ENCODE results near the gene CHRM2. TPM values are rescaled to one million over a fixed set of nuclear protein-coding genes. Genes with fewer than 3 reads are reported as not detected.

The CHRM2 gene
- total RNA-seq, 4 donors from 2014 or later, result 0.49 to 5.6 TPM; not detected in 2

GRCh38 chr7:136910771-136911170, 42.3 kb downstream of the CHRM2 start:
- TF ChIP-seq POLR2A (IDR thresholded peaks at IDR 0.05), result no peak
- TF ChIP-seq, protein P1, sequence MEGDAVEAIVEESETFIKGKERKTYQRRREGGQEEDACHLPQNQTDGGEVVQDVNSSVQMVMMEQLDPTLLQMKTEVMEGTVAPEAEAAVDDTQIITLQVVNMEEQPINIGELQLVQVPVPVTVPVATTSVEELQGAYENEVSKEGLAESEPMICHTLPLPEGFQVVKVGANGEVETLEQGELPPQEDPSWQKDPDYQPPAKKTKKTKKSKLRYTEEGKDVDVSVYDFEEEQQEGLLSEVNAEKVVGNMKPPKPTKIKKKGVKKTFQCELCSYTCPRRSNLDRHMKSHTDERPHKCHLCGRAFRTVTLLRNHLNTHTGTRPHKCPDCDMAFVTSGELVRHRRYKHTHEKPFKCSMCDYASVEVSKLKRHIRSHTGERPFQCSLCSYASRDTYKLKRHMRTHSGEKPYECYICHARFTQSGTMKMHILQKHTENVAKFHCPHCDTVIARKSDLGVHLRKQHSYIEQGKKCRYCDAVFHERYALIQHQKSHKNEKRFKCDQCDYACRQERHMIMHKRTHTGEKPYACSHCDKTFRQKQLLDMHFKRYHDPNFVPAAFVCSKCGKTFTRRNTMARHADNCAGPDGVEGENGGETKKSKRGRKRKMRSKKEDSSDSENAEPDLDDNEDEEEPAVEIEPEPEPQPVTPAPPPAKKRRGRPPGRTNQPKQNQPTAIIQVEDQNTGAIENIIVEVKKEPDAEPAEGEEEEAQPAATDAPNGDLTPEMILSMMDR (IDR thresholded peaks at IDR 0.05), result no peak
- intact Hi-C loops (cut with DNase I; ENCODE audit: low total_unique reads), result no loop called here
- no peak for DNase-seq
- Histone ChIP-seq H3K27me3 (no peaks in the 10 kb centered on the region), H3K4me1 (no peaks in the 10 kb centered on the region), H3K27ac (no peak overlapping the region), H3K4me3 (no peak overlapping the region), H3K36me3 (no peaks in the 10 kb centered on the region), H3K9me3 (no peaks in the 10 kb centered on the region)

DNA sequence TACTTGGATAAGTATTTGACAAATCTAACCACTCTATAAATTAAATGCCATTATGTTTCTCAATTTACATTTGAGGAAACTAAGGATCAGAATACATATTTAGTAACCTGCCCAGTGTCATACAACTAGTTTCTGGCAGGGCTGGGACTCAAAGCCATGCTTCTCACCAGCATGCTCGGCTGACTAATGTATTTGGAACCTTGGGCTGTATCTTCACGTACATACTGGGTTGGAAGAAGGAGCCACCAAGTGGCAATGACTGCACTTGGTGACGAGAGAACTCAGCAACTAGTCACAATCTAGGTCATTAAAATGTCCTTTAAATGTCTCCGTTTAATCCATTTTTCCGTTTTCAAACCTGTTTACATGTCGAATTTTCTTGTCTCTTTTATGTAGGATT, 42.9 kb downstream of the CHRM2 start:
- no peak overlapping the region for H3K4me3 ChIP-seq
- no peaks in the 10 kb centered on the region for H3K27me3 ChIP-seq
- no peak for DNase-seq
- H3K27ac ChIP-seq, result no peak overlapping the region
- TF ChIP-seq, protein P1 (IDR thresholded peaks at IDR 0.05), result no peak
- TF ChIP-seq POLR2A (IDR thresholded peaks at IDR 0.05), result no peak
- intact Hi-C loops (cut with DNase I; ENCODE audit: low total_unique reads), result no loop called here
- H3K36me3 ChIP-seq, result no peaks in the 10 kb centered on the region
- H3K9me3 ChIP-seq, result no peaks in the 10 kb centered on the region
- no peaks in the 10 kb centered on the region for H3K4me1 ChIP-seq

DNA sequence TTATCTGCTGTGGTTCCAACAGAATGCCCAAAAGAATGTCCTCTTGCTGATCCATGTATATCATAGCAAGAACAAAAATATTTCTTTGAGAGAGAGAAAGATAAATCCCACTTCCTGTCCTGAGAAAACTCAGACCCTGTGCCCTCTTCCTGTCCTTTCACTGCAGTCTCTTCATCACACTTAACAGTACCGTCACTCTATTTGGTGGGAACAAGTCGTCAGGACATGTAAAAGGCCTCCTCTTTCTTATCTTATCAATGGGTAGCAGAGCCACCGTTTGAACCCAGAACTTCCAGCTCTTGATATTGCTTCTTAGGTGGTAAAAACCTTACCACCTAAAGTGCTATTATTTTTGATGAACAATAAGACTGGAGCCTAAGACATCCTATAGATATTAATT, 43.9 kb downstream of the CHRM2 start:
- H3K9me3 ChIP-seq, result no peaks in the 10 kb centered on the region
- no peaks in the 10 kb centered on the region for H3K27me3 ChIP-seq
- no peak overlapping the region for H3K4me3 ChIP-seq
- TF ChIP-seq, protein P1 (IDR thresholded peaks at IDR 0.05), result no peak
- no peak for TF ChIP-seq POLR2A (IDR thresholded peaks at IDR 0.05)
- intact Hi-C loops (cut with DNase I; ENCODE audit: low total_unique reads), result no loop called here
- no peak overlapping the region for H3K27ac ChIP-seq
- H3K4me1 ChIP-seq, result no peaks in the 10 kb centered on the region
- H3K36me3 ChIP-seq, result no peaks in the 10 kb centered on the region
- no peak for DNase-seq

GRCh38 chr7:136914016-136914415, 45.6 kb downstream of the CHRM2 start:
- no peaks in the 10 kb centered on the region for H3K4me1 ChIP-seq
- no peak overlapping the region for H3K27ac ChIP-seq
- TF ChIP-seq, protein P1 (IDR thresholded peaks at IDR 0.05), result no peak
- no peak for TF ChIP-seq POLR2A (IDR thresholded peaks at IDR 0.05)
- H3K36me3 ChIP-seq, result no peaks in the 10 kb centered on the region
- H3K9me3 ChIP-seq, result no peaks in the 10 kb centered on the region
- H3K4me3 ChIP-seq, result no peak overlapping the region
- intact Hi-C loops (cut with DNase I; ENCODE audit: low total_unique reads), result no loop called here
- H3K27me3 ChIP-seq, result no peaks in the 10 kb centered on the region
- DNase-seq, result no peak

DNA sequence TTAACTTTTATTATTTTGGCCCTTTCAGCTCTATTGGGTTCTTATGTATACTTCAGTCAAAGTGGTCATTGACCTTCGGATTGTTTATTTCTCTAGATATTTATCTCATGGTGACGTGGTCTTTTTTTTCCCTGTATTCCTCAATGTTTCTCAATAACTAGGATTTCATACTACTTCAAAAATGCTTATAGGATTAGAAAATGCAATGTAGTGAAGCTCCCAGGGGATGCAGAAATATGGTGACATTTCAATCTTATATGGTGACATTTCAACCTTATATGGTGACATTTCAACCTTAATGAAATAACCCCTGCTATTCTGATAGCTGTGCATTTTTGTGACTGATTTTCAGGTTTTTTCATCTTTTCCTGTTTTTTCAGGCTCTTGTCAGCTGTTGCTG, 51.4 kb downstream of the CHRM2 start:
- Histone ChIP-seq H3K36me3 (no peaks in the 10 kb centered on the region), H3K4me3 (no peak overlapping the region), H3K9me3 (no peaks in the 10 kb centered on the region), H3K4me1 (no peaks in the 10 kb centered on the region), H3K27ac (no peak overlapping the region), H3K27me3 (no peaks in the 10 kb centered on the region)
- TF ChIP-seq, protein P1 (IDR thresholded peaks at IDR 0.05), result no peak
- TF ChIP-seq POLR2A (IDR thresholded peaks at IDR 0.05), result no peak
- intact Hi-C loops (cut with DNase I; ENCODE audit: low total_unique reads), result no loop called here
- no peak for DNase-seq

All from uterus (tissue), 4 donors.